Breast epithelium (tissue), 3 donors: ENCODE measurements around the gene GPS2.

Experiments used
- POLR2A ChIP-seq: fragments of 450-650 bp; IDR thresholded peaks from one replicate; pipeline ENCODE4 v1.6.1; 2016; ENCODE audit warnings: antibody characterized with exemption, mild to moderate bottlenecking, moderate library complexity
- POLR2AphosphoS5 ChIP-seq, 3 donors: sonication (generic); formaldehyde crosslinking; IDR thresholded peaks; one replicate each; pipeline ENCODE4 v1.6.1; 2017; ENCODE audit warnings: antibody characterized with exemption in 3 of 3
- TF ChIP-seq, protein P1 (sequence below), 3 donors: fragments of 450-650 bp; IDR thresholded peaks; one replicate each; pipeline ENCODE4 v1.5.1; 2016 to 2017; ENCODE audit warnings: antibody characterized with exemption in 3 of 3, mild to moderate bottlenecking in 3 of 3, moderate library complexity in 3 of 3

DNA sequence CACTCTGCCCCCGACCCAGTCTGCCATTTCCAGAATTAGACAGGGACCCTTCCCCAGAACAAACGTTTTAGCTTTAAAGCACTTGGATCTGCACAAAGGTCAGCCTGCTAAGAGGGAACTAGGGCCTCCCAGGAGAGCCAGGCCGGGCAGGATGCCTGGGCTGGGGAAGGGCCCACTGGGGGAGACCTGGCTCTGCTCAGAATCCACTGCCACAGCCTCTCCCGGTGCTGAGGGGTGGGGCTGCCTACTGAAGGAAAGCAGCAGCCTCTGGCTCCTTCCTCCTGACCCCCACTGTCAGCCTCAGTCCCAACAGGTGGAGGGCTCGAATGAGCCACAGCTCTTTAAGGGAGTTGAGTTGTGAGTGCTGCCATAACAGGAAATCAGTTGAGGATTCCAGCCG lies 22.4 kb downstream of the GPS2 start:
- no peak for TF ChIP-seq POLR2AphosphoS5 (IDR thresholded peaks at IDR 0.05)
- TF ChIP-seq, protein P1, sequence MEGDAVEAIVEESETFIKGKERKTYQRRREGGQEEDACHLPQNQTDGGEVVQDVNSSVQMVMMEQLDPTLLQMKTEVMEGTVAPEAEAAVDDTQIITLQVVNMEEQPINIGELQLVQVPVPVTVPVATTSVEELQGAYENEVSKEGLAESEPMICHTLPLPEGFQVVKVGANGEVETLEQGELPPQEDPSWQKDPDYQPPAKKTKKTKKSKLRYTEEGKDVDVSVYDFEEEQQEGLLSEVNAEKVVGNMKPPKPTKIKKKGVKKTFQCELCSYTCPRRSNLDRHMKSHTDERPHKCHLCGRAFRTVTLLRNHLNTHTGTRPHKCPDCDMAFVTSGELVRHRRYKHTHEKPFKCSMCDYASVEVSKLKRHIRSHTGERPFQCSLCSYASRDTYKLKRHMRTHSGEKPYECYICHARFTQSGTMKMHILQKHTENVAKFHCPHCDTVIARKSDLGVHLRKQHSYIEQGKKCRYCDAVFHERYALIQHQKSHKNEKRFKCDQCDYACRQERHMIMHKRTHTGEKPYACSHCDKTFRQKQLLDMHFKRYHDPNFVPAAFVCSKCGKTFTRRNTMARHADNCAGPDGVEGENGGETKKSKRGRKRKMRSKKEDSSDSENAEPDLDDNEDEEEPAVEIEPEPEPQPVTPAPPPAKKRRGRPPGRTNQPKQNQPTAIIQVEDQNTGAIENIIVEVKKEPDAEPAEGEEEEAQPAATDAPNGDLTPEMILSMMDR (IDR thresholded peaks at IDR 0.05) = no peak
- TF ChIP-seq POLR2A = no peak
